HG03045 (cell line): ENCODE data around the gene PAGE4.

Source experiments
- ATAC-seq: cut with Tn5 transposase; IDR thresholded peaks from one replicate; pipeline ENCODE4 v1.9.1; 2021; ENCODE audit warnings: mild to moderate bottlenecking, moderate library complexity; ENCODE audit not compliant: unreplicated experiment

Gene PAGE4

GRCh38 chrX:49868739-49869138 lies 39.6 kb downstream of the PAGE4 start:
- no peak for ATAC-seq

- ATAC-seq = no peak
Observed at GRCh38 chrX:49876750-49877149, 47.6 kb downstream of the PAGE4 start.

- ATAC-seq = no peak
Observed at GRCh38 chrX:49877397-49878101, 48.4 kb downstream of the PAGE4 start.

DNA sequence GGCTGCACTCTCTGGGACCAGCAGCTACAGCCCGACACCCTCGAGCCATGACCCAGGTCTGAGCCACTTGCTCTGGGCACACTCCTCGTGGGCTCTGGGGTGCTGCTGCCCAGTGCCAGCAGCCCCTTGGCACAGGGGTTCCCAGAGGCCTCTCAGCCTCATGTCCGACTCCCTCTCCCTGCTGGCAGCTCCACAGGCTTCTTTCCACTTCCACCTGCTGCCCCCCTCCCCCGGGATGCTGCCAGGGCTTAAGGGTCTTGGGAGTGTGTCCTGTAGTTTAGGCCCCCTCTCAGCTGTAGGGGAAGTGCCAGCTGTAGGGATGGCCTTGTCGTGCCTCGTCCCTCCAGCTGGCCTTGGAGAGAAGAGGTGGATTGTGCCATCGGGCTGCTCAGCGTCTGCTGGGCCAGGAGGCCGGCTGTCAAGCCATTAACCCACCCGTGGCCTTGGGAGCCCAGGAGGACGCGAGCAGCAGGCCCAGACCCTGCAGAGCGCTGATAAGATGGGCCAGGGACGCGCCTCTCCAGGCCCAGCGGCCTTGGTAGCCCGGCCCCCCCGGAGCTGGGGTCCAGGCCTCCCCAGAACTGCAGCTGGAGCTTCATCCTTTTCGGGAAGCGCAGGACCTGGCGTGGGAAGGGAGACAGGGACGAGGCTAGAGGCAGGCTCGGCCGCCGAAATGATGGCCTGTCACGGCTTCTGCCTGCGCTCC lies 49.2 kb downstream of the PAGE4 start:
- no peak for ATAC-seq

- ATAC-seq = peak; percentile 93
Observed at GRCh38 chrX:49878834-49879655, 49.9 kb downstream of the PAGE4 start, which contains the start of gene USP27X. TSS of gene USP27X (plus strand) at chrX:49879484. CDS start at chrX:49880308, 824 bp downstream.

DNA sequence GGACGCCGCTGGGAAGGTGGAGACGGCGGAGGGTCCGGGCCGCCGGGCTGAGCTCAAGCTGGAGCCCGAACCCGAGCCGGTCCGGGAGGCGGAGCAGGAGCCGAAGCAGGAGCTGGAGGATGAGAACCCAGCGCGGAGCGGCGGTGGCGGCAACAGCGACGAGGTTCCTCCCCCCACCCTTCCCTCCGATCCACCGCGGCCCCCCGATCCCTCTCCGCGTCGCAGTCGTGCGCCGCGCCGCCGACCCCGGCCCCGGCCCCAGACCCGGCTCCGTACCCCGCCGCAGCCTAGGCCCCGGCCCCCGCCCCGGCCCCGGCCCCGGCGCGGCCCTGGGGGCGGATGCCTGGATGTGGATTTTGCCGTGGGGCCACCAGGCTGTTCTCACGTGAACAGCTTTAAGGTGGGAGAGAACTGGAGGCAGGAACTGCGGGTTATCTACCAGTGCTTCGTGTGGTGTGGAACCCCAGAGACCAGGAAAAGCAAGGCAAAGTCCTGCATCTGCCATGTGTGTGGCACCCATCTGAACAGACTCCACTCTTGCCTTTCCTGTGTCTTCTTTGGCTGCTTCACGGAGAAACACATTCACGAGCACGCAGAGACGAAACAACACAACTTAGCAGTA lies 50.7 kb downstream of the PAGE4 start:
- ATAC-seq = peak; percentile 21

DNA sequence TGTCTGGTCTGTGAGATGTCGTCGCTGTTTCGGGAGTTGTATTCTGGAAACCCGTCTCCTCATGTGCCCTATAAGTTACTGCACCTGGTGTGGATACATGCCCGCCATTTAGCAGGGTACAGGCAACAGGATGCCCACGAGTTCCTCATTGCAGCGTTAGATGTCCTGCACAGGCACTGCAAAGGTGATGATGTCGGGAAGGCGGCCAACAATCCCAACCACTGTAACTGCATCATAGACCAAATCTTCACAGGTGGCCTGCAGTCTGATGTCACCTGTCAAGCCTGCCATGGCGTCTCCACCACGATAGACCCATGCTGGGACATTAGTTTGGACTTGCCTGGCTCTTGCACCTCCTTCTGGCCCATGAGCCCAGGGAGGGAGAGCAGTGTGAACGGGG lies 51.6 kb downstream of the PAGE4 start:
- ATAC-seq = no peak
